Spleen (tissue), 7 donors: Measurements from ENCODE around the gene MT1H.

ENCODE experiments used
- POLR2A ChIP-seq, 3 donors: fragments of 450-650 bp; IDR thresholded peaks; one replicate each; pipeline ENCODE4 v1.5.1; 2017; ENCODE audit warnings: antibody characterized with exemption in 3 of 3, mild to moderate bottlenecking in 1 of 3
- POLR2AphosphoS5 ChIP-seq, 3 donors: sonication (generic); formaldehyde crosslinking; IDR thresholded peaks; one replicate each; pipeline ENCODE4 v1.5.1; 2017; ENCODE audit warnings: antibody characterized with exemption in 3 of 3
- TF ChIP-seq, protein P1 (sequence below), 11 experiments: fragments of 200-600 bp in 7 of 11; fragments of 450-650 bp in 4 of 11; sonication (generic) in 4 of 11; IDR thresholded peaks in 8 of 11; conservative IDR thresholded peaks in 3 of 11; 1 replicate in 7 of 11; 2 replicates in 4 of 11; pipeline versions ENCODE4 v1.4.0 to v1.8.0; 2016 to 2021; ENCODE audit warnings: antibody characterized with exemption in 11 of 11, inconsistent platforms in 4 of 11, mild to moderate bottlenecking in 1 of 11
- donor health status: DM: no; HTN: no; CAD: no; lungs with moderate emphysema.
- donor health status: DM: no; HTN: no; CAD: no.
- donor health status: DM: no; HTN: no; CAD: no.

DNA sequence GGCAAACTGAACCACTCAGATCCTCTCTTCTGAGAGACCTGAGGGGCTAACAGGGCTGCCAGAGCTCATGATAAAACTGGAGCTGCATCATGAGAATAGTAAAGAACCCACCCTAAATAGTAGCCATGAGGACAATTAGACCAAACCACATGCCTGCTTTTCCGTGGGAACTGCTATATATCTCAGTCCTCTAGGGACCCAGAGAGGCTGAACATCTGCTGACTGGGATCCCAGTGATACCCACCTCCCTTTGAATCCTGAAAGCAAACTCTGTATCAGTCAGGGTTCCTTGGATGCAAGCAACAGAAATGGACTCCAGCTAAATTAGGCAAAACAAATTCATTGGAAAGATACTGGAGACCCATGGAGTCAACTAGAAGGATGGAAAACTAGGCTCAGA, 19.1 kb downstream of the MT1H start:
- TF ChIP-seq, protein P1, sequence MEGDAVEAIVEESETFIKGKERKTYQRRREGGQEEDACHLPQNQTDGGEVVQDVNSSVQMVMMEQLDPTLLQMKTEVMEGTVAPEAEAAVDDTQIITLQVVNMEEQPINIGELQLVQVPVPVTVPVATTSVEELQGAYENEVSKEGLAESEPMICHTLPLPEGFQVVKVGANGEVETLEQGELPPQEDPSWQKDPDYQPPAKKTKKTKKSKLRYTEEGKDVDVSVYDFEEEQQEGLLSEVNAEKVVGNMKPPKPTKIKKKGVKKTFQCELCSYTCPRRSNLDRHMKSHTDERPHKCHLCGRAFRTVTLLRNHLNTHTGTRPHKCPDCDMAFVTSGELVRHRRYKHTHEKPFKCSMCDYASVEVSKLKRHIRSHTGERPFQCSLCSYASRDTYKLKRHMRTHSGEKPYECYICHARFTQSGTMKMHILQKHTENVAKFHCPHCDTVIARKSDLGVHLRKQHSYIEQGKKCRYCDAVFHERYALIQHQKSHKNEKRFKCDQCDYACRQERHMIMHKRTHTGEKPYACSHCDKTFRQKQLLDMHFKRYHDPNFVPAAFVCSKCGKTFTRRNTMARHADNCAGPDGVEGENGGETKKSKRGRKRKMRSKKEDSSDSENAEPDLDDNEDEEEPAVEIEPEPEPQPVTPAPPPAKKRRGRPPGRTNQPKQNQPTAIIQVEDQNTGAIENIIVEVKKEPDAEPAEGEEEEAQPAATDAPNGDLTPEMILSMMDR (IDR thresholded peaks at IDR 0.05 in 8 of 11, conservative IDR thresholded peaks at IDR 0.05 in 3 of 11) = no peak
- TF ChIP-seq POLR2A (IDR thresholded peaks at IDR 0.05) (no peak), POLR2AphosphoS5 (IDR thresholded peaks at IDR 0.05) (no peak)
